ENCODE measurements around the gene NSD2. TPM values are rescaled to one million over a fixed set of nuclear protein-coding genes. Genes with fewer than 3 reads are reported as not detected.

Gene NSD2
- total and polyA plus RNA-seq, 5 experiments from 2014 or later: 3.8 to 37.4 (median 5.4) TPM

DNA sequence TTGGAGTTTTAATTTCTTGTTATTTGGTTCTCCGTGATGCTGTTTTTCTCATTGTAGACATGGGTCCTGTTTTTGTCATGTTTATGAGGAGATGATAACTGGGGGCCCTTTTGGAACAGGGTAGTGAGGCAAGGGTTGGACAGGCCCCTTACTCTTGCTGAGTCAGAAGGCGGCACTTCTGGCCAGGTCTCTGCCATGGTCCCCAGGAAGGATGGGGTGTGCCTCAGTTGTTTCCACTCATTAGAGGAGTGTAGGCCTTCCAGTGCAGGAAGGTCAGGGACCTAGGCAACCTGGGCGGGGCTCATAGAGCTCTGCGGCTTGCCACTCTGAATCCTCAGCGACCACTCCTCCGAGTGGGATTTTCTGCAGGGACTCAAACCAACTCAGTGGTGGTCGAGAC, 69.4 kb downstream of the NSD2 start:
- no peaks in the 10 kb centered on the region for H3K9me3 Mint-ChIP-seq
- H3K27me3 Mint-ChIP-seq: no peaks in the 10 kb centered on the region
- H3K27ac Mint-ChIP-seq: no peak overlapping the region
- DNase-seq (no peak), ATAC-seq (no peak)
- no peak overlapping the region for H3K4me3 Mint-ChIP-seq
- POLR2A ChIA-PET: no interaction called here
- H3K4me1 Mint-ChIP-seq: no peaks in the 10 kb centered on the region
- H3K36me3 Mint-ChIP-seq: peaks cover 0 to 48% (median 9%) of the 10 kb centered on the region in 3 donors

DNA sequence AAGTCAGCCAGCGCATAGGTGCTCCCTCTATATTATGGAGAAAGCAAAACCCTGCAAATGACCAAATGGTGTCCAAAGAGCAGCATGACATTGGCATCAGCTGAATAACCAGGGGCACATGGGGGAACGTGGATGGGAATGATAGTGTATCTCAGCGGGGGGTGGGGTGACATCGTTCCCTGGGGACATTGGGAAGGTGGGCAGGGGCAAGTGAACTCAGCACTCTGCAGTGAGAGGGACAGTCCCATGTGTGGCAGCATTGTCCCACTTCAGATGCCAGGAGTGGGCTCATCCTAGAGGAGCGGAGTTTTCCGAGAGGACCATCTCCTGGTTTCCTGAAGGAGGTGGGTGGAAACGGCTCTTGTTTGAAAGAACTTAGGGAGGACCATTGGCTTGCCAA, 72.7 kb downstream of the NSD2 start:
- DNase-seq: no peak
- ATAC-seq: no peak
- H3K36me3 Mint-ChIP-seq: peaks cover 0 to 39% (median 9%) of the 10 kb centered on the region in 3 donors
- no peak overlapping the region for H3K27ac Mint-ChIP-seq
- no peak overlapping the region for H3K4me3 Mint-ChIP-seq
- POLR2A ChIA-PET: no interaction called here
- no peaks in the 10 kb centered on the region for H3K9me3 Mint-ChIP-seq
- H3K4me1 Mint-ChIP-seq: peaks cover 0 to 2% (median 0%) of the 10 kb centered on the region in 4 donors
- no peaks in the 10 kb centered on the region for H3K27me3 Mint-ChIP-seq

DNA sequence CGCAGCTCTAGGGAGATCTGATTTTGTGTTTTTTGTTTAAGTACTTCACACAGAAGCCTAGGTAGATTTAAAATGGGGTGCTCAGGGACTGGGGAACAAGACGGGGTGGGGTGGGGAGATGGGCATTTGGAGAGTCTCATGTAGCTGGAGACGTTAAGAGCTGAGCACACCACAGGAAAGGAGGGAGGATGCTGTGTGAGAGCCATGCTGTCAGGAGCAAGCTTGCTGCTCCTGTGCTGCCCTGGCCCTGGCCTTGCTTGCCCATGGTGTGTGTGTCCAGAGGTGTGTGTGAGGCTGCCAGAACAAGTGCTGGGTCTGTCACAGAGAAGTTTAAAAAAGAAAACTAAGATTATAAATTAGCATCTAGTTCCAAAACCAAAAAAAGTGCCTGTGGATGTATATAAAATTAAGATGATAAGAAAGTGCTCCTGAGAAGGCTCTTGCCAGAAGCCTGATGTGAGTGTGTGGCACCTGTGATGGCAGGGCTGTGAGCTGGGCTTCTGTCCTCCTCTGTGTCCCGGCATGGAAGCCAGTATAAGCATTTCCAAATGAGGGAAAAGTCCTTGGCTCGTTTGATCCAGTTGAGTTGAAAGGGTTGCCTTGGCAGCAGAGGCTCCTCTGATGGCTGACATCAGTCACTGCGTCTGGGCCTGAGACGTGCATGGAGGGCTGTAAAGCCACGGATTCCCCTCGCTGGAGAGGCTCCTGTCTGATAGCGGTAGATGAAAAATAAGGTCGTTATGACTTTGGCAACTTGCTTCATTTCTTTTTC, 74.1 kb downstream of the NSD2 start:
- no peak overlapping the region for H3K4me3 Mint-ChIP-seq

DNA sequence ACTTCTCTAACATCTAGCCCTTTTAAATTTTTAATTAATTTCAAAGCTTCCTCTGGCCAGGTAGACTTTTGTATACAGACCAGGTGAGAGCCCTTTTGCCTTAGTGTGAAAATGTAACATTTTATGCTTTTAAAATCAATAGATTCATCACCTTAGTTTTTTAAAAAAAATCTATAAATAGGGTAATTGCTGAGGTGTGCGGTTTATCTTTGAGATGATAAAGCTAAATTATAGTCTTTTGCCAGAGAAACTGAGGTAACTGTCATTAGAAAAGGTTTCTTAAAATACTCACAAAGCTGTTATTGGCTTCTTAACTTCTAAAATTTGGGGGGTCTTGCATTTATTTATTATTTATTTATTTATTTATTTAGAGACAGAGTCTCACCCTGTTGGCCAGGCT, 74.7 kb downstream of the NSD2 start:
- Mint-ChIP-seq H3K27me3 (no peaks in the 10 kb centered on the region), H3K4me1 (peaks cover 0 to 2% (median 1%) of the 10 kb centered on the region in 4 donors), H3K27ac (no peak overlapping the region), H3K4me3 (no peak overlapping the region), H3K36me3 (peaks cover 0 to 24% (median 2%) of the 10 kb centered on the region in 3 donors), H3K9me3 (no peaks in the 10 kb centered on the region)
- no peak for ATAC-seq
- DNase-seq: no peak
- POLR2A ChIA-PET: no interaction called here

More for the DNA sequence above, 74.1 kb downstream of the NSD2 start:
- ATAC-seq: no peak
- Mint-ChIP-seq H3K4me1 (peaks cover 0 to 2% (median 1%) of the 10 kb centered on the region in 4 donors), H3K36me3 (peaks cover 0 to 27% (median 4%) of the 10 kb centered on the region in 3 donors), H3K27ac (peak overlapping the region in 2 of 10 donors; percentile 33 to 43), H3K9me3 (no peaks in the 10 kb centered on the region), H3K27me3 (no peaks in the 10 kb centered on the region)
- DNase-seq: no peak
- POLR2A ChIA-PET: no interaction called here

DNA sequence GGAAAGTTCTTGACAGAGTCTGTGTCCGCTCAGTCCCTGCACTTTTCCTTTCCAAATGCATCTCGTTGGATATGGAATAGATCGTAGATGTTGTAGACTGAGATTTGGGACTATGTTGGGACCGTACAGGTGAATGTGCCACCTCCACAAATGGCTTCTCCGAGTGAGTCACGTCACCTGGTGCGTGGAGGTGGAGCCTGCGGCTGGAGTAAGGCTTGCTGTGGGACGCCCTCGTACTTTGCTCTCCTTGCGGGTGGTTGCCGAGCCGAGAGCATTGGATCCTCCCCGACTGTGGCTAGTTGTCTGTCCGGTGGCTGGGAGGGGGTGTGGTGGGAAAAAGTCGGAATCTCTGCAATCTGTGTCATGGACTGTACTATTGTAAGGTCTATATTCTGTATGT, 77.0 kb downstream of the NSD2 start:
- H3K27ac Mint-ChIP-seq: peak overlapping the region in 2 of 10 donors; percentile 27
- POLR2A ChIA-PET: no interaction called here
- peaks cover 0 to 2% (median 1%) of the 10 kb centered on the region in 4 donors for H3K4me1 Mint-ChIP-seq
- ATAC-seq (no peak), DNase-seq (no peak)
- peak overlapping the region in 1 of 10 donors; percentile 16 for H3K4me3 Mint-ChIP-seq
- no peaks in the 10 kb centered on the region for H3K9me3 Mint-ChIP-seq
- H3K36me3 Mint-ChIP-seq: peaks cover 0 to 26% (median 3%) of the 10 kb centered on the region in 3 donors
- H3K27me3 Mint-ChIP-seq: no peaks in the 10 kb centered on the region

DNA sequence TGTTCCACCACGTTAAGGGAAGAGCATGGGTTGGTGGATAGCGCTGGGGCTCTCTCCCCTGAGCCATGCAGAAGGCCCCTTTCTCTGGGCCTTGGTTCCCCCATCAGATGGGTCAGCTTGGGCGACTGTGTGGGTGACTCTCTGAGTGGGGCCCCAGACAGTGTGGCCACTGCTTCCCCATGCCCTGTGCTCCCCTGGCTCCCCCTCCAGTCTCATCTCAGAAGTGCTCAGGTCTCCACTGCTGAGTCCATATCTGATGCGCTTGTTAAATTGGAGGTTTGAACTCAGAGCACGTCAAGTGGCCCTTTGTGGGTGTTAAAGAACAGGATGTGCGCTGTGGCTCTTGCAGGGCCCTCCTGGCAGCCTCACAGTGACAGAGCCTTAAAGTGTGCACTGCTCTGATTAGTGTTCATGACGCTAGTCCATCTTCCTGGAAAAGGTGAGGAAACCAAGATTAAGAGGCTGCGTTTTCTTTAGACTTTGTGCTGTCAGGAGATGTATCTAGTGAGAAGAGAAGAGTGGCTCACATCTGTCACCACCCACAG, 77.8 kb downstream of the NSD2 start:
- POLR2A ChIA-PET: no interaction called here
- H3K4me1 Mint-ChIP-seq: peaks cover 0 to 2% (median 1%) of the 10 kb centered on the region in 4 donors
- no peaks in the 10 kb centered on the region for H3K27me3 Mint-ChIP-seq
- DNase-seq: no peak
- H3K36me3 Mint-ChIP-seq: peaks cover 0 to 27% (median 3%) of the 10 kb centered on the region in 3 donors
- no peak overlapping the region for H3K4me3 Mint-ChIP-seq
- ATAC-seq: no peak
- H3K9me3 Mint-ChIP-seq: no peaks in the 10 kb centered on the region
- H3K27ac Mint-ChIP-seq: peak overlapping the region in 2 of 10 donors; percentile 12 to 65

DNA sequence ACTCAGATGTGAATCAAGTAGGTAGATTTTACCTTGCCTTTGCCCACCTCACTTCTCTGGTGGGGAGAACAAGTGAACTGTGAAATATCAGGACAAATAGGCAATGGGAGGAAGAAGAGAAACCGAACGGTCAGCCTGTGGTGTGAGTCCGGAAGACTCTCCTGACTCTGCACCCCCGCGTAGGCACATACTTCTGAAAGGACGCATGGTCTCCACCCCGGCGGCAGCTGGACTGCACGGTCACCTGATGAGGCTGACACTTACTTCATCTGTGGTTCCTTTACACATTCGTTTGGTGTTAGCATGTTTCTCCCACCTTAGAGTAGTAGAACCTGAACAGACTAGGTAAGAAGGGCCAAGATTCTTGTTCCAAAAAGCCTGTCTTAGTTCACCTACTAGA, 79.2 kb downstream of the NSD2 start:
- H3K9me3 Mint-ChIP-seq: no peaks in the 10 kb centered on the region

DNA sequence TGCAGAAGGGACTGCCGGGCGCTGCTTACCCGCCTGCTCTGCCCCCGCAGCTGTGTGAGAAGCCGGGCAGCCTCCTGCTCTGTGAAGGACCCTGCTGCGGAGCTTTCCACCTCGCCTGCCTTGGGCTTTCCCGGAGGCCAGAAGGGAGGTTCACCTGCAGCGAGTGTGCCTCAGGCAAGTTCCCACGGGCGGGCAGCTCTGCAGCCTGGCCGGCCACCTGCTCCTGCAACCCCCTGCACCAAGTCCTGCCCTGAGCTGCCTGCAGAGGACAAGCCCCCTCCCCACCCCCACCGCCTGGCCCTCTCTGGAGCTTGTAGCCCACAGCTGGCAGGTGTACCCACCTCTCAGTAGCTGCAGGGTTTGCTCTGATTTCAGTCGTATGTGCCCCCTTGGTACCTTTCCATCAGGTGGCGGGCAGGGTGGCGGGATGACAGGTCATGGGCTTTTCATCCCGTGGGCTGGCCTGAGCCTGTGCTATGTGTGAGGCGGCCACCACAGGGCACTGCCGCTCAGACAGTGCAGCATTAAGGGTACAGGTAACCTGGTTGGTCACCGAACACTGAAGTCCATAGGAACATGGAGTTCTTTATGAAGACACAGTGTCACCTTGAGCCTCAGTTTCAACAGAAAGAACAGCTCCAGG, 81.0 kb downstream of the NSD2 start:
- Mint-ChIP-seq H3K36me3 (peaks cover 0 to 44% (median 11%) of the 10 kb centered on the region in 3 donors), H3K9me3 (no peaks in the 10 kb centered on the region), H3K4me3 (no peak overlapping the region), H3K27me3 (no peaks in the 10 kb centered on the region), H3K27ac (no peak overlapping the region), H3K4me1 (peaks cover 0 to 6% (median 2%) of the 10 kb centered on the region in 4 donors)
- DNase-seq (no peak), ATAC-seq (no peak)
- POLR2A ChIA-PET: no interaction called here

More for the DNA sequence above, 79.2 kb downstream of the NSD2 start:
- Mint-ChIP-seq H3K4me3 (no peak overlapping the region), H3K4me1 (peaks cover 0 to 2% (median 1%) of the 10 kb centered on the region in 4 donors), H3K36me3 (peaks cover 0 to 37% (median 5%) of the 10 kb centered on the region in 3 donors), H3K27ac (no peak overlapping the region), H3K27me3 (no peaks in the 10 kb centered on the region)
- ATAC-seq: no peak
- DNase-seq: no peak
- POLR2A ChIA-PET: no interaction called here

DNA sequence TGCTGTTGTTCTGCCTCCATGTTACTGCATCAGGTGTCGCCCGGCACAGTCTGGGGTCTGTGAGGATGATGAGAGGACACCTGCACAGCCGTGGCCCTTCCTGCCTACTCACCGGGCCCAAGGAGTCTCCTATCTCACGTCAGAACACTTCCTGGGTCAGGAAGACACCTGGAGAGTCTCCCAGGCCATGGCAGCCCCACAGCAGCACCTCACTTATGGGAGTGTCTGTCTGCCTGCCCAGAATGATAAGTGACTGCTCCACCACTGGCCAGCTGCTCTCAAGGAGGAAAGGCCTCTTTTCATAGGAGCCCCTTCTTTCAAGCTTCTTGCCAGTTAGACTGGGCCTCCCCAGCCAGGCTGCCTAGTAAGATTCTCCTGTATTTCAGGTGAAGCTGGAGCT, 81.5 kb downstream of the NSD2 start:
- POLR2A ChIA-PET: no interaction called here
- no peak overlapping the region for H3K4me3 Mint-ChIP-seq
- H3K36me3 Mint-ChIP-seq: peaks cover 0 to 44% (median 11%) of the 10 kb centered on the region in 3 donors
- DNase-seq (no peak), ATAC-seq (no peak)
- no peaks in the 10 kb centered on the region for H3K27me3 Mint-ChIP-seq
- no peaks in the 10 kb centered on the region for H3K9me3 Mint-ChIP-seq
- H3K4me1 Mint-ChIP-seq: peaks cover 0 to 6% (median 2%) of the 10 kb centered on the region in 4 donors
- no peak overlapping the region for H3K27ac Mint-ChIP-seq

DNA sequence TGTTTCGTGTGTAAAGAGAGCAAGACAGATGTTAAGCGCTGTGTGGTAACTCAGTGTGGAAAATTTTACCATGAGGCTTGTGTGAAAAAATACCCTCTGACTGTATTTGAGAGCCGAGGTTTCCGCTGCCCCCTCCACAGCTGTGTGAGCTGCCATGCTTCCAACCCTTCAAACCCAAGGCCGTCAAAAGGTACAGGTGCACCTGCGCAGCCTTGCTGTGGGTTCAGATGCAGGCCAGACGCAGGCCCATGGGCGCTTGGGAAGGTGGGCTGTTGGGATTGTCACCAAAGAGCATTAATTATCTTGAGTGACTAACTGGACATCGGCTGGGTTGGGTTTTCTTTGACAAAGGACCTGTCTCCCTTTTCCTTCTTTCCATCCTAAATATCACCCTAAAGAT, 82.1 kb downstream of the NSD2 start:
- DNase-seq (no peak), ATAC-seq (no peak)
- POLR2A ChIA-PET: no interaction called here
- Mint-ChIP-seq H3K4me3 (no peak overlapping the region), H3K4me1 (peaks cover 0 to 4% (median 2%) of the 10 kb centered on the region in 4 donors), H3K36me3 (peaks cover 0 to 49% (median 11%) of the 10 kb centered on the region in 3 donors), H3K27ac (no peak overlapping the region), H3K9me3 (no peaks in the 10 kb centered on the region), H3K27me3 (no peaks in the 10 kb centered on the region)

DNA sequence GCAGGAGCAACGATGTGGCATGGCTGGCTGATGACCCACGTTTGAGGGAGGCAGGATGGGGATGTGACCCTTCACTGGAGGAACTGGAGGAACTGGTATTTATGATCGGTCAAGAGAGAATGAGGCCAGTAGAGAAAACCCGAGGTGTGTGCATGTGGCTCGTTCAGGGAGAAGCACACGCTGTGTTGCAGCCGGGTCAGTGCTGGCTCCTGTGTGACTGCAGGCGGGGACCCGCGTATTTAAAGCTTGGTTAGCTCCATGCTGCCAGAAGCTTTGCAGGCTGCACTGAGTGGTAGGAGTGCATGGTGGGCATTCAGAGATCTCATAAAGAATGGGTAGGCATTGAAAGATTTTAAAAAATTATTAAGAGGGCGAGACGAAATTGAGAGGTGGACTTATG, 85.4 kb downstream of the NSD2 start:
- POLR2A ChIA-PET: no interaction called here
- Mint-ChIP-seq H3K36me3 (peaks cover 0 to 69% (median 26%) of the 10 kb centered on the region in 3 donors), H3K9me3 (no peaks in the 10 kb centered on the region), H3K4me1 (peaks cover 0 to 4% (median under 1%) of the 10 kb centered on the region in 4 donors), H3K4me3 (no peak overlapping the region), H3K27me3 (no peaks in the 10 kb centered on the region), H3K27ac (peak overlapping the region in 1 of 10 donors; percentile 47)
- DNase-seq: no peak
- ATAC-seq: no peak

DNA sequence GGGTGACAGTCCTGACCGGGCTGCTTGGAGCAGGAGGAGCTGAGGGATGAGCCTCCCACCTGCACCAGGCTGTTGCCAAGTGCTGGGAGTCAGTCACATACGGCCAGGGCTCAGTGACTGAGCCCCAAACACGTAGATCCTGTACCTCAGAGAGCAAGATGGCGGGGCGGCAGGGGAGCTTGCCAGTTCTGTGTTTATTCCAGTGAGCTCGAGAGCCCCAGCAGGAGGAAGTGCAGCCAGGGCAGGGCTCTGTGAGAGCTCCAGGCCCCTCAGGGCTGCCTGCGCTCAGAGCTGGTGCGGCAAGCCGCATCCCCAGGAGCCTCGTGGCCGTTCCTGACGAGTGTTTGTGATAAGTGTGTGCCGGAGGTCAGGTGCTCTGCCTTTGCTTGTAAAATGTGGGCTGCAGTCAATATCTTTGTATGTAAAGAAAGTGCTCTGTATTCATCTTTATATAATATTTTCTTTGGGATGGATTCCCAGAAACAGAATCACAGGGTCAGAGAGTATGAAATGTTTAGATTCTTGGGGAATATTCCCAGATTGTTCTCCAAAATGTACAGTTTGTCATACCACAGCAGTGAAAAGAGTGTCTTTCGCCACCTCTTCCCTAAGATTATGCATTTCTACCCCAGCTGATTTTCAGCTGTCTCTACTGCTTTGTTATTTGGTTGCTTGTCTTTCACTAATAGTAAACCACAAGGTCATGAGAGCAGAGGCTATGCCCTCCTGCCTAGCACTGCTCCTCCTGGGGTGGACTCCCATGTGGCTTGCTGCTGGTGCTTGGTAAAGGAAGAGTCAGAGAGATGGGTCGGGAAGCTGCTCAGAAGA, 87.3 kb downstream of the NSD2 start:
- no peak overlapping the region for H3K27ac Mint-ChIP-seq
- POLR2A ChIA-PET: no interaction called here
- H3K4me3 Mint-ChIP-seq: no peak overlapping the region
- no peaks in the 10 kb centered on the region for H3K27me3 Mint-ChIP-seq
- no peak for ATAC-seq
- peaks cover 0 to 4% (median under 1%) of the 10 kb centered on the region in 4 donors for H3K4me1 Mint-ChIP-seq
- H3K9me3 Mint-ChIP-seq: no peaks in the 10 kb centered on the region
- no peak for DNase-seq
- H3K36me3 Mint-ChIP-seq: peaks cover 0 to 71% (median 25%) of the 10 kb centered on the region in 3 donors

DNA sequence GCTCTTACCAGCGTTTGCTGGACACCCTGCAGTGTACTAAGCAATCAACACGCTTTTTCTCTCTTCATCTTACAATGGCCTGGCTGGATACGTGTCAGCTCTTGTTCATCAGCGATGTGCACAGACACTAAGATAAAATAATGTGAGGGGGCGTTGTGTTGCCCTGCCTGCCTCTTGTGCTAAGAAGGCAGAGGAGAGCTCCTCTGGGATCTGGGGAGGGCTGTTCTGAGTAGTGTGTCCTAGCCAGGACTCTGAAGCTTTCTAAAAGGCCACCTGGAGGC, 87.9 kb downstream of the NSD2 start:
- peak overlapping the region in 1 of 10 donors; percentile 3 for H3K27ac Mint-ChIP-seq

More for the DNA sequence above, 87.9 kb downstream of the NSD2 start:
- DNase-seq (no peak), ATAC-seq (no peak)
- H3K27me3 Mint-ChIP-seq: no peaks in the 10 kb centered on the region
- H3K36me3 Mint-ChIP-seq: peaks cover 0 to 74% (median 25%) of the 10 kb centered on the region in 3 donors
- H3K9me3 Mint-ChIP-seq: no peaks in the 10 kb centered on the region
- POLR2A ChIA-PET: no interaction called here
- no peak overlapping the region for H3K4me3 Mint-ChIP-seq
- peaks cover 0 to 5% (median under 1%) of the 10 kb centered on the region in 4 donors for H3K4me1 Mint-ChIP-seq
